ENCODE results near the gene AAMP.

The AAMP gene

GRCh38 chr2:218292048-218293014 is 22.4 kb upstream of the AAMP start, which contains the start of gene TMBIM1:
TSS of gene TMBIM1 (minus strand) at chr2:218292503. CDS start at chr2:218282141, 10,362 bp downstream.
- TF ChIP-seq CEBPB (IDR thresholded peaks at IDR 0.05) = peak; percentile 63; the same call in 1 of the 2 replicates
- no peak for TF ChIP-seq NFIC (IDR thresholded peaks at IDR 0.05)
- TF ChIP-seq TCF12 (IDR thresholded peaks at IDR 0.05; ENCODE audit: low read depth) = peak; percentile 15; the same call in 1 of the 2 replicates
- peak; percentile 31; the same call in 1 of the 2 replicates for TF ChIP-seq TAF1 (IDR thresholded peaks at IDR 0.05; ENCODE audit: low read depth)
- TF ChIP-seq, protein P1, sequence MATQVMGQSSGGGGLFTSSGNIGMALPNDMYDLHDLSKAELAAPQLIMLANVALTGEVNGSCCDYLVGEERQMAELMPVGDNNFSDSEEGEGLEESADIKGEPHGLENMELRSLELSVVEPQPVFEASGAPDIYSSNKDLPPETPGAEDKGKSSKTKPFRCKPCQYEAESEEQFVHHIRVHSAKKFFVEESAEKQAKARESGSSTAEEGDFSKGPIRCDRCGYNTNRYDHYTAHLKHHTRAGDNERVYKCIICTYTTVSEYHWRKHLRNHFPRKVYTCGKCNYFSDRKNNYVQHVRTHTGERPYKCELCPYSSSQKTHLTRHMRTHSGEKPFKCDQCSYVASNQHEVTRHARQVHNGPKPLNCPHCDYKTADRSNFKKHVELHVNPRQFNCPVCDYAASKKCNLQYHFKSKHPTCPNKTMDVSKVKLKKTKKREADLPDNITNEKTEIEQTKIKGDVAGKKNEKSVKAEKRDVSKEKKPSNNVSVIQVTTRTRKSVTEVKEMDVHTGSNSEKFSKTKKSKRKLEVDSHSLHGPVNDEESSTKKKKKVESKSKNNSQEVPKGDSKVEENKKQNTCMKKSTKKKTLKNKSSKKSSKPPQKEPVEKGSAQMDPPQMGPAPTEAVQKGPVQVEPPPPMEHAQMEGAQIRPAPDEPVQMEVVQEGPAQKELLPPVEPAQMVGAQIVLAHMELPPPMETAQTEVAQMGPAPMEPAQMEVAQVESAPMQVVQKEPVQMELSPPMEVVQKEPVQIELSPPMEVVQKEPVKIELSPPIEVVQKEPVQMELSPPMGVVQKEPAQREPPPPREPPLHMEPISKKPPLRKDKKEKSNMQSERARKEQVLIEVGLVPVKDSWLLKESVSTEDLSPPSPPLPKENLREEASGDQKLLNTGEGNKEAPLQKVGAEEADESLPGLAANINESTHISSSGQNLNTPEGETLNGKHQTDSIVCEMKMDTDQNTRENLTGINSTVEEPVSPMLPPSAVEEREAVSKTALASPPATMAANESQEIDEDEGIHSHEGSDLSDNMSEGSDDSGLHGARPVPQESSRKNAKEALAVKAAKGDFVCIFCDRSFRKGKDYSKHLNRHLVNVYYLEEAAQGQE (IDR thresholded peaks at IDR 0.05; ENCODE audit: low read depth) = no peak
- peak; percentile 53; the same call in 1 of the 2 replicates for TF ChIP-seq ZBTB7A (IDR thresholded peaks at IDR 0.05; ENCODE audit: low read depth)
- no peak for TF ChIP-seq FOXM1 (IDR thresholded peaks at IDR 0.05; ENCODE audit: borderline replicate concordance, low read depth)
- TF ChIP-seq, protein P2, sequence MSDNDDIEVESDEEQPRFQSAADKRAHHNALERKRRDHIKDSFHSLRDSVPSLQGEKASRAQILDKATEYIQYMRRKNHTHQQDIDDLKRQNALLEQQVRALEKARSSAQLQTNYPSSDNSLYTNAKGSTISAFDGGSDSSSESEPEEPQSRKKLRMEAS (IDR thresholded peaks at IDR 0.05) = 0 out of 2 replicates have a peak, but pooled peaks have one; percentile 41
- TF ChIP-seq RAD21 (IDR thresholded peaks at IDR 0.05; ENCODE audit: low read depth) = peak; percentile 36; the same call in 1 of the 2 replicates

- TF ChIP-seq, protein P1 (IDR thresholded peaks at IDR 0.05; ENCODE audit: low read depth) = no peak
- no peak for TF ChIP-seq RAD21 (IDR thresholded peaks at IDR 0.05; ENCODE audit: low read depth)
- peak; percentile 55 for TF ChIP-seq ZBTB7A (IDR thresholded peaks at IDR 0.05; ENCODE audit: low read depth)
Observed at GRCh38 chr2:218291318-218292047, 21.5 kb upstream of the AAMP start.

DNA sequence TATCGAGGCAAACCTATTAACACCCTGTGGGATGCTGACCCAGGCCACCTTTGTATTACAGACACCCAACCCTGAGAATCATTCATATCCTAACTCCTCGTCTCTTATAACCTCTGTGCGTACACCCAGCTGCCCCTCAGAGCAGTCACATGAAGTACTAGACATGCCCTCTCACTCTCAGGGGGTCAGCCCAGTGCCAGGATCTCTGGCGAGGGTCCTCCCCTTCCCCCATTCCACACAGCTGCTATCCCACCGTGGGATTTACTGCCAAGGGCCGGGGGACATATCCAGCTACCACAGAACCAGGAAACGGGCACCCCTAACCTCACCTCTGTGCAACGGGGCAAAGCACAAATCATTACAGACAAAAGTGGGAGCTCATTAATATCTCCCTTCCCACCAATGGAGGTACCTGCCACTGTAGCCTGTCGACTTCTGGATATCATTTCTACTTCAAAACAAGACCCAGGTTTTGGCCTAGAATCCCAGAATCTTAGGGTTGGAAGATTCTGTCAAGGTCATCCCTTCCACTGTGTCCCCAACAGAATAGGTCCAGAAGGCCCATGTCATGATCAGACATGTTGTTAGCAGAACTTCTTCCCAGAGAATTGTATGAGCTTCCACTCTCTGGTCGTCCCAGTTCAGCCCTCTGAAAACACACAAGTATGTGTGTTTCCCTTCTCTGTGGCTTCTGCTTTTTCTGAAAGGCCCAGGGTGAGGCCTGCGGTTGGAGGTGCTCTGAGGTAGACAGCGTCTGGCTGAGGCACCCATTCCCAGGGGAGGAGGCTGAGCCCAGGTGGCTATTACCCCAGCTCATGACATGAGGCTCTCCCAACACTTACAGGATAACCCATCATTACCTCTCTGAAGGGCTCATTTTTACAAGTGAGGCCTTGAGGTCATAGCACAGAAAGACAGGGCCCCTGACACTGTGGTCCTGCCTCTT is 20.7 kb upstream of the AAMP start:
- no peak for TF ChIP-seq YY1 (IDR thresholded peaks at IDR 0.05; ENCODE audit: low read depth)
- TF ChIP-seq, protein P2 (IDR thresholded peaks at IDR 0.05) = no peak
- TF ChIP-seq RAD21 (IDR thresholded peaks at IDR 0.05; ENCODE audit: low read depth) = no peak
- no peak for TF ChIP-seq FOXM1 (IDR thresholded peaks at IDR 0.05; ENCODE audit: borderline replicate concordance, low read depth)
- TF ChIP-seq TCF12 (IDR thresholded peaks at IDR 0.05; ENCODE audit: low read depth) = no peak
- TF ChIP-seq, protein P1 (IDR thresholded peaks at IDR 0.05; ENCODE audit: low read depth) = no peak

DNA sequence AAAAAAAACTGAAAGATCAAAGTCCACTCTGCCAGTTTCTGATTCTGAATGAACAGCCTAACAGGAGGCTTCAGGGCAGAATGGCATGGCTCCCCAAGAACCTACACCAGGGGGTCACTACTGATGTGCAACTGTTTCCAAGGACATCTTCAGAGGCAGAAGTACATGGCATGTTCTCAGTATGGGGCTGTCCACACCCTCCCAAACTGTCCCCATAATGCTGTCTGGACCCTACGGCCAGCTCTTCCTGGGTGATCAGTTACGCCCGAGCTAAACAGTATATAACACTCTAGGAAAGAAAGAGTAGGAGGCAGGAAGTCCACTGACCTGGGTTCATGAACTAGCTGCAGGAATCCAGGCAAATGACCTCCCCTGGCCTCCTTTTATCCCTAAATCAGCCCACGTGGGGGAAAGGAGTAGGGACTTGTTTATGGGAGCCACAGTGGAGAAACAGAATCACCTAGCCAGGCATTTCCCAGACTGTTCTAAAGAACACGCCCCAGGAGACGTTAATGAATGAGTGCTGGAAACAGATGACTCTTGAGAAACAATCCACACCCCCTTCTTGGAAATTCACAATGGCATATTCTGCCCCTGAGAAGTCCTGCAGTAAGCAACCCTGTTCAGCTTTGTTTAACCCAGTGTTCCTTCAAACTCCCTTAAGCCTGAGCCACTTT is 19.8 kb upstream of the AAMP start:
- TF ChIP-seq EGR1 (IDR thresholded peaks at IDR 0.05) (no peak), YY1 (IDR thresholded peaks at IDR 0.05; ENCODE audit: low read depth) (no peak), NFIC (IDR thresholded peaks at IDR 0.05) (no peak), TCF12 (IDR thresholded peaks at IDR 0.05; ENCODE audit: low read depth) (no peak), TEAD4 (IDR thresholded peaks at IDR 0.05) (no peak), EP300 (IDR thresholded peaks at IDR 0.05; ENCODE audit: borderline replicate concordance) (no peak), FOXM1 (IDR thresholded peaks at IDR 0.05; ENCODE audit: borderline replicate concordance, low read depth) (no peak), TAF1 (IDR thresholded peaks at IDR 0.05; ENCODE audit: low read depth) (no peak), USF1 (IDR thresholded peaks at IDR 0.05) (no peak), ZBTB7A (IDR thresholded peaks at IDR 0.05; ENCODE audit: low read depth) (no peak), CREB1 (IDR thresholded peaks at IDR 0.05; ENCODE audit: low read depth) (no peak), CEBPB (IDR thresholded peaks at IDR 0.05) (no peak), RAD21 (IDR thresholded peaks at IDR 0.05; ENCODE audit: low read depth) (no peak)
- TF ChIP-seq, protein P2 (IDR thresholded peaks at IDR 0.05) = no peak
- TF ChIP-seq, protein P1 (IDR thresholded peaks at IDR 0.05; ENCODE audit: low read depth) = no peak
